Hepatocyte (in vitro differentiated cells): ENCODE results near the gene RTN4RL2.

Source experiments
- EZH2 ChIP-seq: fragments of 200-600 bp; sonication (generic); IDR thresholded peaks from 2 replicates; pipeline ENCODE4 v1.6.1; 2016; ENCODE audit warnings: antibody characterized with exemption, mild to moderate bottlenecking, borderline replicate concordance
- TF ChIP-seq, protein P1 (sequence below): fragments of 200-600 bp; sonication (generic); IDR thresholded peaks from 2 replicates; pipeline ENCODE4 v1.5.1; 2016; ENCODE audit warnings: antibody characterized with exemption, mild to moderate bottlenecking; ENCODE audit not compliant: poor library complexity

DNA sequence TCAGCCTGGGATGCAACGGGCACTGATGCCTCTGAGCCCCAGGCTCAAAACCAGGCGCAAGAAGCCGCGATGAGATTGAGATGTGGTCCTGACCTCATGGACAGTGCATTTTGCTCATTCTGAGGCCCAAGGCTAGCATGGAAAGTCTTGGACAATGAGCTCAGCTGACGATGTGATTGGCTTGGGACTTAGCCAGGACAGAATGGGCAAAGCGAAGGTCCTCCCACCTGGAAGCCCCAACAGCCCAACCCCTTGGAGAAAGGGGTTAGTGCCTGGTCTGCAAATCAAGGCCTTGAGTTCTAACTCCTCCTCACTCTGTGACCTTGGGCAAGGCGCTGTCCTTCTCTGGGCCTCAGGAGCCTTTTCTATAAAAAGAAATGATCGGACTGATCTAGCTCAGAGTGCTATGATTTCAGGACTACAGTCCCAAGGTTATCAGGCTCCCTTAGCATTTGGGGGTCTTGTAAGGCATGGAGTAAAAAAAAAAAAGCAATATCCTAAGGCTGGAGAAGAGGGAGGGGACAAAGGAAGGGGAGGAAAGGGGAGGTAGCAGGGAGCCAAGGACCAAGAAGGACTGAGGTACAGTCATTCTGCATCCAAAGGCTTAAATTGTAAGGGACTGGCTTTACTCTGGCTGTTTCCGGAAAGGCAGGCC is 36.1 kb upstream of the RTN4RL2 start:
- TF ChIP-seq, protein P1, sequence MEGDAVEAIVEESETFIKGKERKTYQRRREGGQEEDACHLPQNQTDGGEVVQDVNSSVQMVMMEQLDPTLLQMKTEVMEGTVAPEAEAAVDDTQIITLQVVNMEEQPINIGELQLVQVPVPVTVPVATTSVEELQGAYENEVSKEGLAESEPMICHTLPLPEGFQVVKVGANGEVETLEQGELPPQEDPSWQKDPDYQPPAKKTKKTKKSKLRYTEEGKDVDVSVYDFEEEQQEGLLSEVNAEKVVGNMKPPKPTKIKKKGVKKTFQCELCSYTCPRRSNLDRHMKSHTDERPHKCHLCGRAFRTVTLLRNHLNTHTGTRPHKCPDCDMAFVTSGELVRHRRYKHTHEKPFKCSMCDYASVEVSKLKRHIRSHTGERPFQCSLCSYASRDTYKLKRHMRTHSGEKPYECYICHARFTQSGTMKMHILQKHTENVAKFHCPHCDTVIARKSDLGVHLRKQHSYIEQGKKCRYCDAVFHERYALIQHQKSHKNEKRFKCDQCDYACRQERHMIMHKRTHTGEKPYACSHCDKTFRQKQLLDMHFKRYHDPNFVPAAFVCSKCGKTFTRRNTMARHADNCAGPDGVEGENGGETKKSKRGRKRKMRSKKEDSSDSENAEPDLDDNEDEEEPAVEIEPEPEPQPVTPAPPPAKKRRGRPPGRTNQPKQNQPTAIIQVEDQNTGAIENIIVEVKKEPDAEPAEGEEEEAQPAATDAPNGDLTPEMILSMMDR = no peak
- TF ChIP-seq EZH2 = no peak
